GM21723 (cell line): ENCODE results near the gene SEC14L2.
A peak's percentile ranks its signal among the peaks of the same experiment; 100 is the strongest.
"Not testable (repeated sequence)": the region's sequence is repeated elsewhere in the genome, so short reads cannot be mapped to it uniquely, and the experiment has no call there.

Experiments
- ATAC-seq: cut with Tn5 transposase; IDR thresholded peaks from one replicate; pipeline ENCODE4 v1.9.1; 2021; ENCODE audit warnings: mild to moderate bottlenecking, moderate library complexity; ENCODE audit not compliant: unreplicated experiment

The SEC14L2 gene

DNA sequence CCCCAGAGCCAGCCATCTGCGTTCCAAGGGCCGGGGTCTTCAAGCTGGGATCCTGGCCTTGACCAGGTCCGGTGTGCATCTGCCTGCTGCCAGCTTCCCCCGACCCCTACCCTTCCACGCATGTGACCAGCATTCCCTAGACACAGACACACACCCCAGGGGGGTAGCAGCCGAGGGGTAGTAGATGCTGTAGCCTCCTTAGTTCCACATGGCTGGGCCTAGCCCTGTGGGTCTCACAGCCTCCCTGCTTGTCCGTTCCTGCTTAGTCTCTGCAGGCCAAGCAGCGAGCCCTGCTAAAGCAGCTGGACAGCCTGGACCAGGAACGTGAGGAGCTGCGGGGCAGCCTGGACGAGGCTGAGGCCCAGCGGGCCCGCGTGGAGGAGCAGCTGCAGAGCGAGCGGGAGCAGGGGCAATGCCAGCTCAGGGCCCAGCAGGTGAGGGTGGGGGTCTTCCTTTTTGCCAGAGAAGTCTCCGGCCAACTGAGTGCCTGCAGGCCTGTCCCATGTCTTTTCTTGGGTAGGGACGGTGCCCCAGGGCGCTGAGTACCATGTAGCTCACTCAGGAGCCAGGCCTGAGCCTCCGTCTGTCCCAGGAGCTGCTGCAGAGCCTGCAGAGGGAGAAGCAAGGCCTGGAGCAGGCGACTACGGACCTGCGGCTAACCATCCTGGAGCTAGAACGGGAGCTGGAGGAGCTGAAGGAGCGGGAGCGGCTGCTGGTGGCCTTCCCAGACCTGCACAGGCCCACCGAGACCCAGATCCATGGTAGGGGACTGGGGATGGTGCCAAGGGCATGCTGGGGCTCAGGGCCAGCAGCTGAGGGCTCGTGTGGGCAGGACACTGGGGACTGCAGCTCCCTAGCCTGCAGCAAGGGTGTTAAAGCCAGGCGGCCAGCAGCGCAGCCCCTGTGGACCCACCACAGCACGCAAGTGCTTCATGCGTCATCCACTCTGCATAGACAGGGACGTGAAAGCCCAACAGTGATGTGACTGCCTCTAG lies 23.2 kb upstream of the SEC14L2 start:
- no peak for ATAC-seq

DNA sequence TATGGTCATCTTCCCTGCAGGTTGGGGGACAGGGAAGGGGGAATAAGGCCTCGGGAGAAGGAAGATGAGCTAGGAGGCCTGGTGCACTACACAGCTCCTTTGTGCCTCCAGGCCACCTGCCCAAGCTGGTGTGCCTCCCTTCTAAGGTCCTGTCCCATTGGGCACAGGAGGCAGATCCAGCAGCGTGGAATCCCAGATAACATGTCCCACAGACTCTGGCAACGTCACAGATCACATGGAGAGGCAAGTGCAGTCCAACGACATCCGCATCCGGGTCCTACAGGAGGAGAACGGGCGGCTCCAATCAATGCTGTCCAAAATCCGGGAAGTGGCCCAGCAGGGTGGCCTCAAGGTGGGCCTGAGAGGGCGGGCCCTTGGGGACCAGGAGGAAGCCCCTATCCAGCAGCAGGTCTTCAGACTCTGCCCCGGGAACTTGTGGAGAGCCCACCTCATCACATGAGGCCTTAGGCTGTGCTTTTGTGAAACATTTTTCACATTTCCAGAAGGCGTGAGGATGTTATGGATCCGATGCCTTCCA lies 21.4 kb upstream of the SEC14L2 start:
- ATAC-seq: no peak

DNA sequence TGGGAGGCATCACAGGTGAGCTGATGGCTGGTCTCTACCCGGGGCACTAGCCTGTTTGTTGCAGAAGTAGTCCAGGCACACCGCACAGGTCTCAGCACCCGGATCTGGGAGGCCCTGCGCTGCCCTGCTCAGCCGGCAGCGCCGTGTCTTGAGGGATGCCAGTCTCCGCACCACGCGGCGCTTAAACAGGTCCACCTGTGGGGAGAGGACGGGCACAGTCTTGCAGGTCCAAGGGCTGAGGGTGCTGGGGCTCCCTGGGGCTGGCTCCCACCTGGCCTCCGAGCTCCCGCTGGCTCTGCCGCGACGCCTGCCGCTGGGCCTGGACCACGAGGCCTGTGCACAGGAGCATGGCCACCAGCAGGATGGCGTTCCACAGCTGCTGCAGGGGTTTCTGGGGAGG lies 16.8 kb upstream of the SEC14L2 start:
- ATAC-seq: no peak

DNA sequence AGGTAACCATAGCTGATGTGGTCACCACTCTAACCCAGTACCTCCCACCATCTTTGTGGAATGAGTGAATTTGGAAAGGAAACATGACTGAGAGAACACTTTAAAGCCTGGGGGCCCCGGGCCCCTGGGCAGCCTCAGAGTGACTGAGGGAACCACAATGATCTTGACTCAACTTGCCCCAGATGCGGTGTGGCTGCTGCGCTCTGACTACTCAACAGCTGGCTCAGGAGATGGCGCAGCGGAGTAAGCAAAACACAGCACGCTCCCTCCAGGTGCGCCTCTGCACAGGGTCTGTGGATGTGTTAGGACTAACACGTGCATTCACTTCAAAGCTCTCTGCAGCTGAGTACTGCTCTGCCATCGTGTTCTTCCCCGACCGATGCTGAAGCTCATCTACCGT lies 15.6 kb upstream of the SEC14L2 start:
- ATAC-seq: no peak

- ATAC-seq: no peak
These were observed 14.5 kb upstream of the SEC14L2 start for GRCh38 chr22:30382340-30382739.

DNA sequence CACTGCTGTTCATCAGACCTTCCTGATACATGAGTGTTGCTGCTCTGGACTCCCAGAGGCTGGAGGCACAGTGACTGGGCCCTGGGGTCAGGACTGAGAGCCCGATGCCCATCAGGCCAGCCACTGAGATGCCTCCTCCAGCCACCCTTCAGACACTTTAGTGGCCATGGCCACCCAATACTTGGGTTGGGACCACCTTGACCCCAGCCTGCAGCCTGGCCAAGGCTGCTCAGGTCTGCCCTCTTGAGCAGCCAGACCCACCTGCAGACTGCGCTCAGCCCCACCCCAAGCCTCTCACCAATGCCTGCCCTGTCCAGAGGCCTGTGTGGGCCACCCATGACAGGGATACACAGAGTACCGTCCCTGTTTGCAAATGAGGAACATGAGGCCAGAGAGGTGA lies 13.8 kb upstream of the SEC14L2 start:
- no peak for ATAC-seq

GRCh38 chr22:30385942-30386341 lies 10.9 kb upstream of the SEC14L2 start:
- ATAC-seq: no peak

DNA sequence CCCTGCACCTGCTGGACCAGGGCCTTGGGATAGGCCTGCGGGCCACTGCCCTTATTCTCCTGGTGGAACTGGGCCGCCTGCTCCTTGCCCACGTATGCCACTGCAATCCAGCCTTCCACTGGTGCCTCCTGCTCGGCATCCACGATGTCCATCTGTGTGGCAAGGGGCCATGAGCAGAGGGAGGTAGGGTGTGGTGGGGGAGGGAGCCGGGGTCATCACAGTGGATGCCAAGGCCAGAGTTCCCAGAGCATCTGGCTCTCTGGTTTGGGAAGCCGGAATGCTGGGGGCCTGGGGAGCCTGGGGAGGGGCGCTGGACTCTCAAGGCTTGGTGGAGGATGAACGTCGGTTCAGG lies 10.2 kb upstream of the SEC14L2 start:
- ATAC-seq: no peak

DNA sequence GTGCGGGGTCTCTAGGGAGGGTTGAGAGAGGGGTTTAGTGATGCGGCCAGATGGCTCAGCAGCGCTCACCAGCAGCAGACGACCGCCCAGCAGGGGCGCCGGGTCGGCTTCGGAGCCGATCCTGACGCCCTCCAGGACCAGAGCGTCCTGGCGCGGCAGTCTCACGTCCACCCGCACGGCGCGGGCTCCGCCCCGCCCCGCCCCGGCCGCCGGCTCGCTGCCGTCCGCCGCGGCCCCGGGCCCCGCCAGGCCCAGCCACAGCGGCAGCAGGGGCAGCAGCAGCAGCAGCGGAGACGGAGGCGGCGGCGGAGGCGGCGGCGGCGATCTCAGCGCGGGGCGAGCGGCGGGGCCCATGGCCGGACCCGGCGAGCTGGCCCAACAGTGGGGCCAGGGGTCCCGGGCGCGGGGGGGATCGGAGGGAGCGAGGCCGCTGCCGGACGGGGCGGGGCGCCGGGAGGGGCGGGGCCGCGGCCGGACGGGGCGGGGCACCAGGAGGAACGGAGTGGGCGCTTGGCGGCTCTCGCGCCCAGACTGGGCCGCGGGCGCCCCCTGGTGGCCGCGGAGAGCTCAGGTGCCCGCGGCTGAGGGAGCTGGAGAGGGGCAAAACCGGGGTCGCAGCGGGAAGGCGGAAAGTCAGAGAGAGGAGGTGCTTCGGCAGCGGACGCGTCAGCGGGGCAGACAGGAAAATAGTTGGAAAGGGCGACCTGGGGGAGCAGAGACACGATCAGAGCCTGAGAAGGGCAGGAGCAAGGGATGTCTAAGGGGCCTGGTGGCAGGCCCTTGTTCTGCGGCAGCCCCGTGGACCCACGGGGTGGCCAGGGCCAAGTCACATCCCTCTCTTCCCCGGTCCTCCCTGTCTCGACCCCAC lies 9.6 kb upstream of the SEC14L2 start, which contains the start of gene RNF215:
Gene RNF215, minus strand, starts transcription at position 452 of the 868 bp plus-strand sequence. Its CDS starts 98 bp downstream, at position 354.
- ATAC-seq: peak; percentile 72

GRCh38 chr22:30390974-30391691 lies 5.7 kb upstream of the SEC14L2 start:
- ATAC-seq: no peak

DNA sequence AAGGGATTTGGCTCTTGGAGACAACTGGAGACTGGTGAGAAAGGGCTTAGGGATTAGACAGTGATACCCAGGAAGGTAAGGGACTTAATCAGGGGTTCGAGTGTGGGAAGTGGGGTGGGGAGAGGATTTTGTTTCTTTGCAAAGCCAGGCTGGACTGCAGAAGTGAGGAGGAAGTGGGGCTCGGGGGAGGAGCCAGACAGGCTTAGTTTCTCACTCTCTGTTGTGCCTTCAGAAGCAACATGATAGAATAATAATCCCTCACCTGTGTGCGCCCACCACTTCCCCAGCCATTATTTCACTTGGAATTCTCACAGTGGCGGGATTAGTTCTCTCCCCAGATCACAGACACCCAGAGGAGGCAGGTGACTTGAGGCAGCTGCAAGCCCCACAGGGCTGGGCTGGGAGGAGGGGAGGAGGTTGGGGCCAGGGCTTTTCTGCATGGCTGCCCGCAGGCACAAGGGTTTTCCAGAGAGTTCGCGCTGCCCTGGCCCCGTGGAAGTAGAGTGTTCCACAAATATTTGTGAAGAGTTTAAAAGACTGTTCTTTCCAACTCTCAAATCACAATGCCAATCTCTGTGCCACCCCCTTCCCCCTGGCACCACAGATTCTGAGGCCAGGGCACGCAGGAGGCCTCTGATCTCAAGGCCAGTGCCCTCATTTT lies 4.0 kb upstream of the SEC14L2 start:
- no peak for ATAC-seq

GRCh38 chr22:30393322-30393680 lies 3.5 kb upstream of the SEC14L2 start:
- no peak for ATAC-seq

DNA sequence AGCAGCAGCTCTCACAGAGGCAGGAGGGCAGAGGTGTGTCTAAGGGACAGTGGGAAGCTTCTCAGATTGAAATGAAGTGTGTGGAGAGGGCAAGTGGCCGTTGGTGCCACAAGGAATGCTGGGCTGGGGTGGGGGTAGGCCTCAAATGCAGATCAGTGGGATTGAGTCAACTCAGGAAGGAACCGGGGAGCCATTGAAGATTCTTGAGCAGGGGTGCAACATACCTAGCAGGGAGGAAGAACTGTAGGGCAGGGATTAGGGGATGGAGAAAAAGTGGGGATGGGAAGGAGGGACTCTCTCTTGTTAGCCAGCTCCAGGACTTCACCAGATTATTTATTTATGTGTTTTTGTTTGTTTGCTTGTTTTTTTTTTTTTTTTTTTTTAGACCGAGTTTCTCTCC lies 2.9 kb upstream of the SEC14L2 start:
- ATAC-seq: no peak

DNA sequence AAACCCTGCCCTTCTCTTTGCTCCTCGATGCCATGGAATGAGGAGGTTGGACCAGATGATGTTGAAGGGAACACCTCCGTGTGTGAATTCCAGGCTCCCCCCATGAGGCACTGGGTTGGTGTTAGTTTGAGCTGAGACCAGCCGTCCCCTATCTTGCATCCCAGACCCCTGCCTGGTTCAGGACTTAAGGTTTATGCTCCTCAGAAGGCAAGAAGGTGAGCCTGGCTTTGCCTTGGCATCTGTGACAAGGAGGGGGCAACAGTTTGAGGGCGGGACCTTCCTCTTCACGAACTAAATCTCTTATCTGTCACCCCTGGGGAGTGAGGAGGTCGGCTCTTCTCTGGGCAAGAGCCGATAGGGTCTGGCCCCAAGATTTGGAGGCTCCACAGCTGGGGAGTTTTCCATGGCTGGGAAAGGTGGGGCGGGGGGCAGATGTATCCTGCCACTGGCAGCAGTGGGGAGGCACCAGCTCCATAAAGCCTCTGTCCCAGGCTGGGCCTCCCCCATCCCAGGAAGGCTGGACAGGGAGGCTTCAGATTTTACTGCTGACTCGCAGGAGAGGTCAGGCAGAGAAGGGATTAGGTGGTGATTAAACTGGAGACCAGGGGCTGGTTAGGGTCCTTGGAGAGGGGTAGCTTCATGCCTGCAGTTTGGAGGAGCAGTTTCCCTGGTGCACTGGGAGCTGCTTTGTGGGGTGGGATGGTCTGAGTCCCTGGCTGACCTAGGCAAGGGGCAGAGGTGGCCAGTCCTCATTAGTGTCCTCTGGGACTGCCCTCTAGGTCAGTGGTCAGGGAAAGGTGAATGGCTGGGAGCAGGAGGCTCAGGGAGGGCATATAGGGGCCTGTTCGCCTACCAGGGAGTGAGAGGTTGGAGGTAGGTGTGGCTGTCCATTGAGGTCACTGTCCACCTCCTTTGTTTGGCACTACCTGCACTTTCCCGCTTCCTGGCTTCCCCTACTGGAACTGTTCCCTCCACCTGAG lies 1.1 kb downstream of the SEC14L2 start:
- ATAC-seq: no peak

GRCh38 chr22:30398685-30399680 lies 2.2 kb downstream of the SEC14L2 start:
- no peak for ATAC-seq

- no peak for ATAC-seq
These were observed 2.9 kb downstream of the SEC14L2 start for GRCh38 chr22:30399718-30400117.

- no peak for ATAC-seq
These were observed 3.3 kb downstream of the SEC14L2 start for GRCh38 chr22:30400159-30400558.

DNA sequence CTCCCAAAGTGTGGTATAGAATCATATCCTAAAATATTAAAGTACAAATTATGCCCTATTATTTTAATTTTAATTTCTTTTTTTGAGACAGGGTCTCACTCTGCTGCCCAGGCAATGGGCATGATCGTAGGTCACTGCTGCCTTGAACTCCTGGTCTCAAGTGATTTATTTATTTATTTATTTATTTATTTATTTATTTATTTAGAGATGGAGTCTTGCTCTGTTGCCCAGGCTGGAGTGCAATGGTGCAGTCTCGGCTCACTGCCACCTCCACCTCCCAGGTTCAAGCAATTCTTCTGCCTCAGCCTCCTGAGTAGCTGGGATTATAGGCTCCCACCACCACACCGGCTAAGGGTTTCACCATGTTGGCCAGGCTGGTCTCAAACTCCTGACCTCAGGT lies 4.2 kb downstream of the SEC14L2 start:
- not testable (repeated sequence) for ATAC-seq
